Neural progenitor cell (in vitro differentiated cells): ENCODE measurements around the gene TRIO.

ENCODE experiments used
- CTCF ChIP-seq: fragments of 200-600 bp; sonication (generic); IDR thresholded peaks from 2 replicates; pipeline ENCODE4 v1.5.1; 2017; ENCODE audit warnings: antibody characterized with exemption, mild to moderate bottlenecking
- EZH2phosphoT487 ChIP-seq: fragments of 200-600 bp; sonication (generic); IDR thresholded peaks from 2 replicates; pipeline ENCODE4 v1.6.1; 2017; ENCODE audit warnings: antibody characterized with exemption

- TF ChIP-seq EZH2phosphoT487: no peak
- TF ChIP-seq CTCF: no peak
These were observed 95.1 kb downstream of the TRIO start for GRCh38 chr5:14238272-14238671.
